Upper lobe of right lung (tissue), 1 donor: Measurements from ENCODE around the gene IP6K2. TPM values are rescaled to one million over a fixed set of nuclear protein-coding genes. Genes with fewer than 3 reads are reported as not detected.
"Not testable (repeated sequence)": the region's sequence is repeated elsewhere in the genome, so short reads cannot be mapped to it uniquely, and the experiment has no call there.

Experiments
- ATAC-seq: fragments of 200-7000 bp; cut with Tn5 transposase; one replicate; pipeline ENCODE4 v1.9.1; 2020; ENCODE audit warnings: mild to moderate bottlenecking, moderate library complexity
- DNase-seq: peaks from one replicate; pipeline ENCODE4 v3.0.0-alpha.2; 2020
- H3K27ac ChIP-seq: fragments of 200-600 bp; one replicate; pipeline ENCODE4 v1.8.0; 2022
- H3K27me3 ChIP-seq: fragments of 200-600 bp; one replicate; pipeline ENCODE4 v1.8.0; 2022; ENCODE audit warnings: mild to moderate bottlenecking
- H3K36me3 ChIP-seq: fragments of 200-600 bp; one replicate; pipeline ENCODE4 v1.8.0; 2022
- H3K4me1 ChIP-seq: fragments of 200-600 bp; one replicate; pipeline ENCODE4 v1.8.0; 2022
- H3K4me3 ChIP-seq: fragments of 200-600 bp; one replicate; pipeline ENCODE4 v1.8.0; 2022; ENCODE audit warnings: mild to moderate bottlenecking
- H3K9me3 ChIP-seq: fragments of 200-600 bp; one replicate; pipeline ENCODE4 v1.8.0; 2022
- intact Hi-C: fragments of 100-400 bp; cut with DNase I; formaldehyde crosslinking; loops from one replicate; pipeline ENCODE4 v1.11.0; 2022
- total RNA-seq: library from RNA; stranded (reverse); fragmentation: NEBNext Ultra II Directional; extraction: Animal tissue kit (Norgen Biotek cat#: 25700); gene quantifications from one replicate; pipeline ENCODE4 v1.2.1, GENCODE V29; 2021
- TF ChIP-seq, protein P1 (sequence below): fragments of 200-600 bp; IDR thresholded peaks from one replicate; pipeline ENCODE4 v1.8.0; 2022; ENCODE audit warnings: antibody characterized with exemption
- donor health status: DM: no; HTN: yes; CAD: no; lungs with severe emphysema.

Gene IP6K2
- total RNA-seq, 1 donor from 2014 or later = 44.2 TPM

DNA sequence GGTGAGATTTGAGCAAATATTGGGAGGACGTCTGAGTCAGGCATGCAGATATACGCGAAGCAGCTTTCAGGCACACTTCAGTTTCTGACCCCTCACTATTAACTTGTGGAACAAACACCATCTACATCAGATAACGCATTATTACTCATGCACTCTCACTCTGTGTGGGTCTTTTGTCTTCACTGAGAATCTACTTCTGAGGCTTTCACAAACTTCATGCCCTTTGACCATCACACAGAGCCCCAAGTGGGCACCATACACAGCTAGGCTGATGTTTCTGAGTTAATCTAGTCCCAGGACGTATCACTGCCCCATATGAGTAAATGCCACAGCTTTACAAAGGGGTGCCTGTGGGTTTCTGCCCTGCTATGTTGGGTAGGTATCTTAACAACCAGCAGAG lies 39.6 kb upstream of the IP6K2 start:
- intact Hi-C loops = no loop called here
- Histone ChIP-seq H3K4me1 (no peaks in the 10 kb centered on the region), H3K4me3 (no peak overlapping the region), H3K36me3 (peaks cover 63% of the 10 kb centered on the region), H3K27me3 (no peaks in the 10 kb centered on the region), H3K9me3 (no peaks in the 10 kb centered on the region), H3K27ac (no peak overlapping the region)
- DNase-seq = no peak
- no peak for ATAC-seq
- TF ChIP-seq, protein P1, sequence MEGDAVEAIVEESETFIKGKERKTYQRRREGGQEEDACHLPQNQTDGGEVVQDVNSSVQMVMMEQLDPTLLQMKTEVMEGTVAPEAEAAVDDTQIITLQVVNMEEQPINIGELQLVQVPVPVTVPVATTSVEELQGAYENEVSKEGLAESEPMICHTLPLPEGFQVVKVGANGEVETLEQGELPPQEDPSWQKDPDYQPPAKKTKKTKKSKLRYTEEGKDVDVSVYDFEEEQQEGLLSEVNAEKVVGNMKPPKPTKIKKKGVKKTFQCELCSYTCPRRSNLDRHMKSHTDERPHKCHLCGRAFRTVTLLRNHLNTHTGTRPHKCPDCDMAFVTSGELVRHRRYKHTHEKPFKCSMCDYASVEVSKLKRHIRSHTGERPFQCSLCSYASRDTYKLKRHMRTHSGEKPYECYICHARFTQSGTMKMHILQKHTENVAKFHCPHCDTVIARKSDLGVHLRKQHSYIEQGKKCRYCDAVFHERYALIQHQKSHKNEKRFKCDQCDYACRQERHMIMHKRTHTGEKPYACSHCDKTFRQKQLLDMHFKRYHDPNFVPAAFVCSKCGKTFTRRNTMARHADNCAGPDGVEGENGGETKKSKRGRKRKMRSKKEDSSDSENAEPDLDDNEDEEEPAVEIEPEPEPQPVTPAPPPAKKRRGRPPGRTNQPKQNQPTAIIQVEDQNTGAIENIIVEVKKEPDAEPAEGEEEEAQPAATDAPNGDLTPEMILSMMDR = no peak

DNA sequence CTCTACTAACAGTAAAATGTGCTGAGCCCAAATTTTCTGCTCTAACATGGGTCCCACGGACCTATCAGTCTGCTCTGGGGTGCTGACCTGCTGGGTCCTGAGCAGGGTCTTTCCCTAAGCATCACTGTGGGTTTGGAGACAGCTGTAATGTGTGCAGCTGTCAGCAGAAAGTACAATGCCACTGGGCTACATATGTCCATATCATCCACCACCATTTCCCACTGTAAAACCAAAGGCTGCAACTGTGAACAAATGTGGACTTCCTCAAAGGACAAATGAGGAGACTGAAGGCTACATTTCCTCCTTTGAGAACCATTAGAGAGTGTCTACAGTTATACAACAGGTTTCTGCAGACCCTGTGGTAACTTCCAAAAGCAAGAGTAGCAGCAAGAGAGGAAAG lies 33.8 kb upstream of the IP6K2 start:
- TF ChIP-seq, protein P1 = no peak
- DNase-seq = no peak
- no peaks in the 10 kb centered on the region for H3K27me3 ChIP-seq
- H3K36me3 ChIP-seq = peaks cover 65% of the 10 kb centered on the region
- peak; percentile 32 for ATAC-seq
- intact Hi-C loops = no loop called here
- no peaks in the 10 kb centered on the region for H3K9me3 ChIP-seq
- H3K27ac ChIP-seq = no peak overlapping the region
- H3K4me3 ChIP-seq = no peak overlapping the region
- no peaks in the 10 kb centered on the region for H3K4me1 ChIP-seq

DNA sequence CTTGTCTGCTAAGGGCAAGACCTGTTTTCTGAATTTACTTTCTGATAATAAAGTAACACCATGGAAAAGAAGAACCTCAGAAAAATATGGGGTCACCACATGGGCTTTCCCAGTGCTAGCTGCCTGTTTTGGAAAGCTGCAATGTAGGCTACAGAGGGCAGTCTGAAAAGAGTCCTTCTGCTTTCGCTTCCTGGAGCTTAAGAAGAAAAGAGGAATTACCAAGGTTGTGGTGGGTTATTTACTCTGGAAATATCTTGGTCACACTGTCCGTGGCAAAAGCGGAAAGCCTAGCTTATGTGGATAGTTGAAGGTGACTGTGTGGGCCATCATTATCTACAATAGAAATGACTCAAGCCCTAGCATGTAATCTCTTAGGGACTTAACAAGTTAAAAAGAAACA lies 31.7 kb upstream of the IP6K2 start:
- Histone ChIP-seq H3K36me3 (peaks cover 52% of the 10 kb centered on the region), H3K4me1 (no peaks in the 10 kb centered on the region), H3K9me3 (no peaks in the 10 kb centered on the region), H3K27me3 (no peaks in the 10 kb centered on the region), H3K27ac (peak overlapping the region; percentile 30), H3K4me3 (no peak overlapping the region)
- DNase-seq (no peak), ATAC-seq (peak; percentile 92)
- intact Hi-C loops = no loop called here
- TF ChIP-seq, protein P1 = no peak

DNA sequence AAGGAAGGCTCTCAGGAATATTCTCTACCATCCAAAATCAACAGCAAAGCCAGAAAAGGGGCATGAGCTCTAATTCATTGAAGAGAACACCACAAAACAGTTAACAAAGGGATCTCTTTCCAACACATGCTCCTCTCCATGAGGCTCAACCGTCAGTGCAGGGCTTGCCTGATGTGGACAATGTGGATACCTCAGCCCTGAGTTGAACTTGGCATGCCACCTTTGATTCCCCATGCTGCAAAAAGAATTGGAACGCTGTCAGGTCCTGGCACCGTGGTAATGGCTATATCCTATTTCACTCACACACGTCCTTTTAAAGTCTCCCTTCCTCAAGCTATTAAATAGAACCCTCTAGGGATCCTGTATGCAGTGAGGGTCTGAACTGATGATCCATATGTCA lies 30.7 kb upstream of the IP6K2 start:
- Histone ChIP-seq H3K36me3 (peaks cover 49% of the 10 kb centered on the region), H3K27ac (no peak overlapping the region), H3K27me3 (no peaks in the 10 kb centered on the region), H3K9me3 (no peaks in the 10 kb centered on the region), H3K4me1 (no peaks in the 10 kb centered on the region), H3K4me3 (no peak overlapping the region)
- no peak for ATAC-seq
- no peak for DNase-seq
- intact Hi-C loops = no loop called here
- TF ChIP-seq, protein P1 = no peak

DNA sequence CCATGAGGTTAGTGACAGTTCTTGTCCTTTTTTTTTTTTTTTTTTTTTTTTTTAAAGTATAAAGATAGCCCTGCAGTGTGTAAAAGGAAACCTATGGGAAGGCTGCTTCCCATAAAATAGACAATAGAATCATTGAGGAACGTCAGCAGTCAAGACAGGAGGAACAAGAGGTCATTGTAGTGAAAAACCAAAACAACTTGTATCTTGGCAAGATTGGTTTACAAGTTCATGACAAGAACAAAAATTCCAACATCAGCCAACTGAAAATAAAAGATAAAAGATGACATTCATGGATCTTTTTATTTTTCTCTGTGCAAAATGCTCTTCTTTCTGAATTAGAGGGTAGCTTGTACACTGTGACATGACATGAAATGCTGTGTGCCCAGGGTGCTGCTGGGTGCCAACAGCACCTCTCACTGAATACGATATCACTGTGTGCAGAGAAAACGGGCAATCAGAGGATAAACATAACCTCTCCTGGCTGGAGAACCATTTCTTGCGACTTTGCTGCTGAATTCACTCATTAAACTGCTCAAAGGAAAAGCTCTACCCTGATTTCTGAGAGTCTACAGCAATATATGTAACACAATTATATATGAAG lies 30.1 kb upstream of the IP6K2 start:
- intact Hi-C loops = no loop called here
- Histone ChIP-seq H3K36me3 (peaks cover 45% of the 10 kb centered on the region), H3K27ac (no peak overlapping the region), H3K4me1 (no peaks in the 10 kb centered on the region), H3K4me3 (no peak overlapping the region), H3K27me3 (no peaks in the 10 kb centered on the region), H3K9me3 (no peaks in the 10 kb centered on the region)
- DNase-seq (no peak), ATAC-seq (no peak)
- TF ChIP-seq, protein P1 = no peak

DNA sequence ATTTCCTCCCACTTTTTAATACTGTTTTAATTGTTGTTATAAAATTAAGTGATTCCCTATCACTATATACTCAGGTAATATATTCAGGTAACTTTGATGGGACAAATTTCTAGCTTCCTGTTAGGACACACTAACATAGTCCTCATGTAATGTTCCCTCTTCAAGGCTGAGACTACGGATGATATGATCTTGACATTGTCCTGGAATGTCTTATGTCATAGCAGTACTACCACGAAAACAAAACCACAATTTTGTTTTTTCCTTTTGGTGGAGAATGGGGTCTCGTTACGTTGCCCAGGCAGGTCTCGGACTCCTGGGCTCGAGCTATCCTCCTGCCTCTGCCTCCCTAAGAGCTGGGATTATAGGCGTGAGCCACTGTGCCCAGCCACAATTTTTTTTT lies 26.8 kb upstream of the IP6K2 start:
- TF ChIP-seq, protein P1 = no peak
- Histone ChIP-seq H3K36me3 (peaks cover 12% of the 10 kb centered on the region), H3K27me3 (no peaks in the 10 kb centered on the region), H3K9me3 (no peaks in the 10 kb centered on the region), H3K27ac (no peak overlapping the region), H3K4me1 (peaks cover 18% of the 10 kb centered on the region), H3K4me3 (no peak overlapping the region)
- intact Hi-C loops = no loop called here
- DNase-seq = no peak
- no peak for ATAC-seq

DNA sequence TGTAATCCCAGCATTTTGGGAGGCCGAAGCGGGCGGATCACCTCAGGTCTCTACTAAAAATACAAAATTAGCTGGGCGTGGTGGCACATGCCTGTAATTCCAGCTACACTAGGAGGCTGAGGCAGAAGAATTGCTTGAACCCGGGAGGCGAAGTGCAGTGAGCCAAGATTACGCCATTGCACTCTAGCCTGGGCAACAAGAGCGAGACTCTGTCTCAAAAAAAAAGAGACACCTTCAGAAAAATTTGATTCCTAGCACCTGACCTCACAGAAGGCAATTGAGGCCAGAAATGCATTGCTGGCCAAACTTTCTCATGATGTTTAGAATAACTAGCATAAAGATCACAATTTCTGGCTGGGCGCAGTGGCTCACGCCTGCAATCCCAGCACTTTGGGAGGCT lies 24.2 kb upstream of the IP6K2 start:
- H3K9me3 ChIP-seq, DNase-seq, H3K27ac ChIP-seq, H3K4me3 ChIP-seq, ATAC-seq, H3K27me3 ChIP-seq, H3K36me3 ChIP-seq, intact Hi-C loops: not testable (repeated sequence)
- H3K4me1 ChIP-seq = peaks cover 28% of the 10 kb centered on the region
